Measurements from ENCODE around the gene LAMA5. TPM values are rescaled to one million over a fixed set of nuclear protein-coding genes. Genes with fewer than 3 reads are reported as not detected.
A peak's percentile ranks its signal among the peaks of the same experiment; 100 is the strongest.

The LAMA5 gene
- total and polyA plus RNA-seq, 2 donors = 40.4 to 162 TPM

DNA sequence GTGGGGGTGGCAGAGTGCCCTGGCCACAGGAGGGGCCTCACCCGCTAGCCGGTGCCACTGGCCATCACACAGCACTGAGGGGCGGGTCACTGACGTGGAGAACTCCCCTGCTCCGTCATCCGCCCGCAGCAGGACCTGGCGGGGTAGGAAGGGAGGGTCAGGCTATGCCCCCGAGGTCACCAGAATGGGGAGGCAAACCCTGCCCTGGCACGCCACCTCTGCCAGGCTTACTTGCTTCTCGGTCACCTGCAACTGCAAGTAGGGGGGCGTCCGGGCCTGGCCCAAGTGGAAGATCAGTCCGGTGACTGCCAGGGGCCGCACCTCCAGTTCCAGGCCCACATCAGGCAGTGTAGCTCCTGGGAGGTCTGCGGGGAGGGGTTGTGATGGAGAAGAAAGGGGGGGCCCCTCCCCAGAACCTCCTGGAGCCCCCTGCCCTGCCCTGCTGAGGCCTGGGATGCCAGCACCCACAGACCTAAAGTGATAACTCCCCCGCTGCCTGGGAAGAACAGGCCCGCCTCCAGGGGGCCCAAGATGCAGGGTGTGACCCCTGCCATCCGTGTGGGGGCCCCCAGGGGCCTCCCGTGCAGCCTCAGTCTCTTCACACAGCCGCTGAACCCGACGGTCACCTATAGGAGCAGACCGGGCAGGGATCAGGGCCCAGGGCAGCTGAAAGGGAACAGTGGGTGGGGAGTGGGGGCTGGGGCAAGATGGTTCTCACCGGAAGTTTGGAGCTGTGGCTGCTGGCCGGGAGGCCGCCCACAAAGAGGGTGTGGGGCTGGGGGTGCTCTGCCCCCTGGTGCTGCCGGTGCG, 57.0 kb downstream of the LAMA5 start:
- Histone ChIP-seq H3K27ac (ENCODE audit: low read depth) (no peak overlapping the region), H3K4me1 (ENCODE audit: insufficient read depth) (no peaks in the 10 kb centered on the region), H3K4me3 (ENCODE audit: low read depth, low read length) (no peak overlapping the region), H3K36me3 (ENCODE audit: insufficient read depth) (peaks cover 18% of the 10 kb centered on the region)
- WGBS = 77% methylated on average over 29 of the region's 29 CpGs
- no peak for DNase-seq (ENCODE audit: extremely low spot score)

GRCh38 chr20:62309198-62309944, 57.7 kb downstream of the LAMA5 start:
- Histone ChIP-seq H3K27ac (ENCODE audit: low read depth) (no peak overlapping the region), H3K4me3 (ENCODE audit: low read depth, low read length) (no peak overlapping the region), H3K36me3 (ENCODE audit: insufficient read depth) (peaks cover 17% of the 10 kb centered on the region), H3K4me1 (ENCODE audit: insufficient read depth) (no peaks in the 10 kb centered on the region)
- WGBS = 78% methylated on average over 26 of the region's 26 CpGs
- DNase-seq (ENCODE audit: extremely low spot score) = no peak

GRCh38 chr20:62308102-62308822, 58.9 kb downstream of the LAMA5 start:
- H3K36me3 ChIP-seq (ENCODE audit: insufficient read depth) = peaks cover 17% of the 10 kb centered on the region
- 89% methylated on average over 29 of the region's 29 CpGs for WGBS
- H3K4me3 ChIP-seq (ENCODE audit: low read depth, low read length) = no peak overlapping the region
- DNase-seq (ENCODE audit: extremely low spot score) = no peak
- no peak overlapping the region for H3K27ac ChIP-seq (ENCODE audit: low read depth)
- H3K4me1 ChIP-seq (ENCODE audit: insufficient read depth) = no peaks in the 10 kb centered on the region

- no peak overlapping the region for H3K4me3 ChIP-seq (ENCODE audit: low read depth, low read length)
- no peaks in the 10 kb centered on the region for H3K4me1 ChIP-seq (ENCODE audit: insufficient read depth)
- peaks cover 17% of the 10 kb centered on the region for H3K36me3 ChIP-seq (ENCODE audit: insufficient read depth)
- 79% methylated on average over 42 of the region's 42 CpGs for WGBS
- no peak for DNase-seq (ENCODE audit: extremely low spot score)
- H3K27ac ChIP-seq (ENCODE audit: low read depth) = no peak overlapping the region
Measured at GRCh38 chr20:62307226-62308101, 59.6 kb downstream of the LAMA5 start.

DNA sequence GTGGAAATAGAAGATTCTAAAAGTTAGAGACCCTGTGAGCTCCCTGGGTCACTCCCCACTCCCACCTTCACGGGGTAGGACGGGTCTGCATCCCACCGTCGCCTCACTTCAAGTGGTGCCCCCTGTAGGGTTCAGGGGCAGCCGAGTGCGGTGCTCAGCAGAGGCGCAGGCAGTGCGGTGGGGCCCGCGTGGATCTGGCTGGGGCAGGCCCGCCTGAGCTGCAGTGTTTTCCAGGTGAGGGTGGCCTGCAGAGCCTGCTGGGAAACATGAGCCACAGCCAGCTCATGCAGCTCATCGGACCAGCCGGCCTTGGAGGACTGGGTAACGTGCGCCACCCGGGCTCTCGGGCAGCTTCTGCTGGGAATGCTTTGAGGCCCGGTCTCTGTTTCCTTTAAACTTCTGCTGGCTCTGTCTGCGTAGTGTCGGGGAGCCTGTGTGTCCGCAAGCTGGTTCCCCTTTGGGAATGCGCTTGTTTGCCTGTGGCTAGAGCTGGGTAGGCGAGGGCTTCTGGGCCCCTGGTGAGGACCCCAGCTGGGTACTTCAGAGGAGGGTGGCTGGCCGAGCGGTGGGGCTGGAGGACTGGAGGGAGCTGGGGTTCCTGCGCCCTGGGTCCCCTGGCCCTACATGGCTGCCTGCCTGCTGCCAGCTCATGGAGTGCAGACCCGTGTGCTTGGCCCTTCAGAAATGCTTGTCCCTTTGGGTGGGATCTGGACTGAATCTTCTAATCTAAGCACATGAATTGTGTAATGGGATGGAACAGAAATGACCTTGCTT, 60.5 kb downstream of the LAMA5 start:
- Histone ChIP-seq H3K4me1 (ENCODE audit: insufficient read depth) (no peaks in the 10 kb centered on the region), H3K36me3 (ENCODE audit: insufficient read depth) (peaks cover 15% of the 10 kb centered on the region), H3K4me3 (ENCODE audit: low read depth, low read length) (no peak overlapping the region), H3K27ac (ENCODE audit: low read depth) (no peak overlapping the region)
- no peak for DNase-seq (ENCODE audit: extremely low spot score)
- 88% methylated on average over 27 of the region's 27 CpGs for WGBS

GRCh38 chr20:62305765-62306413, 61.2 kb downstream of the LAMA5 start:
- H3K36me3 ChIP-seq (ENCODE audit: insufficient read depth) = peaks cover 15% of the 10 kb centered on the region
- DNase-seq (ENCODE audit: extremely low spot score) = no peak
- no peak overlapping the region for H3K27ac ChIP-seq (ENCODE audit: low read depth)
- WGBS = 87% methylated on average over 33 of the region's 33 CpGs
- H3K4me3 ChIP-seq (ENCODE audit: low read depth, low read length) = no peak overlapping the region
- no peaks in the 10 kb centered on the region for H3K4me1 ChIP-seq (ENCODE audit: insufficient read depth)

DNA sequence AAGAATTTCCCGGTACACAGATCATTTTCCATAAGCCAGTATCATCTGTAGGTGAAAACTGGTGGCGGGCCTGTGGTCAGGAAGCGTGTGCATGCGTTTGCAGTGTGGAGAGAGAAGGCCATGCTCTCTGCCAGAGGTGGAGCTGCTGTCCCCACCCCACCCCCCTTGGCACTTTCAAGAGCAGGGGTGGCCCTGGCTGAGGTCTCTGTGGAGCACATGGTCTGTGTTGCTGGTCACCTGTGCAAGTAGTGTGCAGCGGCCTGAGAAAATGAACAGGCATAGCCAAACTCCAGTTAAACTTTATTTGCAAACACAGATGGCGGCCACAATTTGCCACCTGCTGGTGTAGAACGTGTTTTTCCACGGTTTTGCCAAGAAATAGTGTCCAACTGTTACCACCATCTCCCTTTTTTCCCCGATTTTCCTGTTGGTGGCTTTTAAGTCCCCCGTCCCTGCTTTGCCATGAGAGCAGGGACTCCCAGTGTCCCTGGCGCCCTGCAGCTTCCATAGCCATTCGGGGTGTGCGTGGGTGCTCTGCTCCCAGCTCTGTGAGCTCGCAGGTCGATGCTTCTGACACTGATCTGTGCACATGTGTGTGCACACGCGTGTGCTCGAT, 61.9 kb downstream of the LAMA5 start:
- peaks cover 14% of the 10 kb centered on the region for H3K36me3 ChIP-seq (ENCODE audit: insufficient read depth)
- no peak overlapping the region for H3K4me3 ChIP-seq (ENCODE audit: low read depth, low read length)
- no peak for DNase-seq (ENCODE audit: extremely low spot score)

DNA sequence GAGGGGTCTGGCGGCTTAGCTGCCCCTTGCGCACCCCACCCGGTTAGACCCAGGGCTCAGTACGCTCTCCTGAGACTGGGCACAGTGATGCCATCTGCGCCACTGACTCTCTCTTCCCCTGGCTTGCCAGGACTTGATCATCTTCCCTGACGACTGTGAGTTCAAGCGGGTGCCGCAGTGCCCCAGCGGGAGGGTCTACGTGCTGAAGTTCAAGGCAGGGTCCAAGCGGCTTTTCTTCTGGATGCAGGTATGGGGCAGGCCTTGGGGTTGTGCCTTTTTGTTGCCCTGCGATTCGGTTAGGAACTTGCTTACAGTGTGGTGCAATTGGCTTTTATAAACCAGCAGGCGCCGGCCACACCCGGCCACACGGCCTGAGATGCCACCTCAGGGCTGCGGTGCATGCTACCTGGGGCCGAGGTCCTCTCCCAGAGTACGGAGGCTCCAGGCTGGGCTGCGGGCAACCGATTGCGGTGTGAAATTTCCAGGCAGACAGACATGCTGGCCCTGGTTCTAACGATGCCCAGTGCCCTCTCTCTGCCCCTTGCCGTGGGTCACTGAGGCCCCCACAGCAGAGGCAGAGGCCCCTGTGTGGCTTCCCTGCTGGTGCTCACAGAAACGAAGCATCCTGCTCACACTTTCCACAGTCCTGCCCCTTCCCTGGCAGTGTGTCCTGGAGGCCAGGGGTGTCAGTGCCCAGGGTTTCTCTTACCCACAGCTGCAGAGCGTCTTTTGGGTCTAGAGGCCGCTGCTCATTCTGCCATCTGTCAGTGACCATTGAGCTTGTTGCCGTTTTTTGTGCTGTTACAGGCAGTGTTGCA, 62.6 kb downstream of the LAMA5 start:
- no peaks in the 10 kb centered on the region for H3K4me1 ChIP-seq (ENCODE audit: insufficient read depth)

More for the DNA sequence above, 61.9 kb downstream of the LAMA5 start:
- WGBS = 81% methylated on average over 18 of the region's 18 CpGs
- no peak overlapping the region for H3K27ac ChIP-seq (ENCODE audit: low read depth)
- no peaks in the 10 kb centered on the region for H3K4me1 ChIP-seq (ENCODE audit: insufficient read depth)

DNA sequence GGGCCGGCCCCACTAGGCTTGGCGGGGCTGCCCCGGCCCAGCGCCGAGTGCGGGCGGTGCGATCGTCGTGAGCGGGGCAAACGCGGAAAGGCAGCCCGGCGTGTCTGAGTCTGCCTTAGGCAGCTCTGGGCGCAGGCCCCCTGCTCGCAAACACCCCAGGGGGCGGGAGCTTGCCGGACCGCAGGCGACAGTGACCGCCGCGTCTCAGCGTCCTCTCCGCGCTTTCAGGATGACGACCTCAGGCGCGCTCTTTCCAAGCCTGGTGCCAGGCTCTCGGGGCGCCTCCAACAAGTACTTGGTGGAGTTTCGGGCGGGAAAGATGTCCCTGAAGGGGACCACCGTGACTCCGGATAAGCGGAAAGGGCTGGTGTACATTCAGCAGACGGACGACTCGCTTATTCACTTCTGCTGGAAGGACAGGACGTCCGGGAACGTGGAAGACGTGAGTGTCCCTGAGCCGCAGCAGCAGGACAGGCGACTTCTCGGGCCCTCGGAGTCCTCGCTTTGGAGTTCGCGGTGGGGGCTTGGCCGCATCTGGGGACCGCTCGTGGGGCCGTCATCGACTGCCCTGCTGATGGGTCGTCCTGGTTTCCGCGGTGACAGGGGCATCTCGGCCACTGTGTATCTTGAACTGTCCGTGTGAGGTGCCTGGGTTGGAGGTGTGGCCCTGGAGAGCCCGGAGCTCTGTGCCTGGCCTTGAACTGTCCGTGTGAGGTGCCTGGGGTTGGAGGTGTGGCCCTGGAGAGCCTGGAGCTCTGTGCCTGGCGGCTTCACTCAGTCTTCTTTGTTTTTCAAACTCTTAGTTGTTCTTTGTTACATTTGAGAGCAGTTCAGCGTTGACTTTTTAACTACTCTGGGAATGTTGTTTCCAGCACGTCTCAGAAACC, 63.5 kb downstream of the LAMA5 start:
- Histone ChIP-seq H3K27ac (ENCODE audit: low read depth) (peak overlapping the region; percentile 51), H3K4me1 (ENCODE audit: insufficient read depth) (no peaks in the 10 kb centered on the region), H3K4me3 (ENCODE audit: low read depth, low read length) (peak overlapping the region; percentile 91), H3K36me3 (ENCODE audit: insufficient read depth) (peaks cover 11% of the 10 kb centered on the region)
- WGBS = 2% methylated on average over 66 of the region's 66 CpGs
- no peak for DNase-seq (ENCODE audit: extremely low spot score)

More for the DNA sequence above, 62.6 kb downstream of the LAMA5 start:
- Histone ChIP-seq H3K36me3 (ENCODE audit: insufficient read depth) (peaks cover 11% of the 10 kb centered on the region), H3K27ac (ENCODE audit: low read depth) (no peak overlapping the region), H3K4me3 (ENCODE audit: low read depth, low read length) (peak overlapping the region; percentile 91)
- 77% methylated on average over 29 of the region's 29 CpGs for WGBS
- no peak for DNase-seq (ENCODE audit: extremely low spot score)

GRCh38 chr20:62303062-62303339, 64.1 kb downstream of the LAMA5 start:
- WGBS = under 1% methylated on average over 38 of the region's 39 CpGs
- H3K27ac ChIP-seq (ENCODE audit: low read depth) = peak overlapping the region; percentile 51
- H3K4me1 ChIP-seq (ENCODE audit: insufficient read depth) = no peaks in the 10 kb centered on the region
- H3K4me3 ChIP-seq (ENCODE audit: low read depth, low read length) = peak overlapping the region; percentile 91
- peaks cover 6% of the 10 kb centered on the region for H3K36me3 ChIP-seq (ENCODE audit: insufficient read depth)
- no peak for DNase-seq (ENCODE audit: extremely low spot score)

All from urinary bladder (tissue), 4 donors.